ENCODE results near the gene NRXN2. TPM values are rescaled to one million over a fixed set of nuclear protein-coding genes. Genes with fewer than 3 reads are reported as not detected.
A peak's percentile ranks its signal among the peaks of the same experiment; 100 is the strongest.

NRXN2 gene
- total RNA-seq, 1 donor from 2014 or later: 50.4 TPM

- H3K4me3 Mint-ChIP-seq (ENCODE audit: unreplicated experiment): no peak overlapping the region
- peaks cover 13% of the 10 kb centered on the region for H3K9me3 Mint-ChIP-seq (ENCODE audit: unreplicated experiment)
- H3K27ac Mint-ChIP-seq (ENCODE audit: unreplicated experiment): no peak overlapping the region
- no peak for TF ChIP-seq CTCF (IDR thresholded peaks at IDR 0.05; ENCODE audit: partially characterized antibody, unreplicated experiment)
- no peak for DNase-seq
- peaks cover 27% of the 10 kb centered on the region for H3K27me3 Mint-ChIP-seq (ENCODE audit: unreplicated experiment)
- H3K36me3 Mint-ChIP-seq (ENCODE audit: unreplicated experiment): no peaks in the 10 kb centered on the region
- H3K4me1 Mint-ChIP-seq (ENCODE audit: low read depth, unreplicated experiment): peaks cover 36% of the 10 kb centered on the region
Observed at GRCh38 chr11:64719406-64719805, 3.6 kb downstream of the NRXN2 start.

- Mint-ChIP-seq H3K27me3 (ENCODE audit: unreplicated experiment) (peaks cover 26% of the 10 kb centered on the region), H3K4me1 (ENCODE audit: low read depth, unreplicated experiment) (peaks cover 34% of the 10 kb centered on the region), H3K36me3 (ENCODE audit: unreplicated experiment) (no peaks in the 10 kb centered on the region), H3K9me3 (ENCODE audit: unreplicated experiment) (peaks cover 9% of the 10 kb centered on the region), H3K27ac (ENCODE audit: unreplicated experiment) (no peak overlapping the region), H3K4me3 (ENCODE audit: unreplicated experiment) (no peak overlapping the region)
- TF ChIP-seq CTCF (IDR thresholded peaks at IDR 0.05; ENCODE audit: partially characterized antibody, unreplicated experiment): no peak
- DNase-seq: no peak
Observed at GRCh38 chr11:64718780-64719124, 4.2 kb downstream of the NRXN2 start.

GRCh38 chr11:64718084-64718779, 4.8 kb downstream of the NRXN2 start:
- peaks cover 9% of the 10 kb centered on the region for H3K9me3 Mint-ChIP-seq (ENCODE audit: unreplicated experiment)
- peaks cover 26% of the 10 kb centered on the region for H3K27me3 Mint-ChIP-seq (ENCODE audit: unreplicated experiment)
- no peaks in the 10 kb centered on the region for H3K36me3 Mint-ChIP-seq (ENCODE audit: unreplicated experiment)
- no peak overlapping the region for H3K4me3 Mint-ChIP-seq (ENCODE audit: unreplicated experiment)
- TF ChIP-seq CTCF (IDR thresholded peaks at IDR 0.05; ENCODE audit: partially characterized antibody, unreplicated experiment): no peak
- DNase-seq: no peak
- H3K4me1 Mint-ChIP-seq (ENCODE audit: low read depth, unreplicated experiment): peaks cover 34% of the 10 kb centered on the region
- H3K27ac Mint-ChIP-seq (ENCODE audit: unreplicated experiment): no peak overlapping the region

- Mint-ChIP-seq H3K27ac (ENCODE audit: unreplicated experiment) (no peak overlapping the region), H3K27me3 (ENCODE audit: unreplicated experiment) (peaks cover 26% of the 10 kb centered on the region), H3K4me1 (ENCODE audit: low read depth, unreplicated experiment) (peaks cover 34% of the 10 kb centered on the region), H3K9me3 (ENCODE audit: unreplicated experiment) (peaks cover 9% of the 10 kb centered on the region), H3K4me3 (ENCODE audit: unreplicated experiment) (peak overlapping the region; percentile 73), H3K36me3 (ENCODE audit: unreplicated experiment) (no peaks in the 10 kb centered on the region)
- no peak for TF ChIP-seq CTCF (IDR thresholded peaks at IDR 0.05; ENCODE audit: partially characterized antibody, unreplicated experiment)
- DNase-seq: no peak
Observed at GRCh38 chr11:64717268-64717578, 5.8 kb downstream of the NRXN2 start.

GRCh38 chr11:64716473-64717267, 6.3 kb downstream of the NRXN2 start:
- TF ChIP-seq CTCF (IDR thresholded peaks at IDR 0.05; ENCODE audit: partially characterized antibody, unreplicated experiment): no peak
- Mint-ChIP-seq H3K27me3 (ENCODE audit: unreplicated experiment) (peaks cover 28% of the 10 kb centered on the region), H3K4me3 (ENCODE audit: unreplicated experiment) (peak overlapping the region; percentile 44), H3K4me1 (ENCODE audit: low read depth, unreplicated experiment) (peaks cover 34% of the 10 kb centered on the region), H3K9me3 (ENCODE audit: unreplicated experiment) (peaks cover 7% of the 10 kb centered on the region), H3K36me3 (ENCODE audit: unreplicated experiment) (no peaks in the 10 kb centered on the region), H3K27ac (ENCODE audit: unreplicated experiment) (no peak overlapping the region)
- DNase-seq: peak; percentile 73
